K562 (cell line): Measurements from ENCODE around the gene CTNNBL1. TPM values are rescaled to one million over a fixed set of nuclear protein-coding genes. Genes with fewer than 3 reads are reported as not detected.

Experiments
- ATAC-seq: fragments of 200-7000 bp; cut with Tn5 transposase; 3 replicates; pipeline ENCODE4 v1.9.1; 2020; ENCODE audit warnings: moderate library complexity
- BruUV-seq: library from RNA; stranded (reverse); fragments of 400-500 nt; replicated peaks from 2 replicates; lab custom pipeline; 2021; lab: Mats Ljungman, UMichigan
- CTCF ChIA-PET: fragments of 300-600 bp; formaldehyde crosslinking; extraction: SDS; loops from one replicate; lab custom pipeline; 2021; ENCODE audit warnings: low intra/inter-chr PET ratio; lab: Yijun Ruan, JAX
- POLR2A ChIA-PET: fragments of 300-600, 350-650 bp; sonication (Branson Sonifier 250); formaldehyde crosslinking; extraction: SDS; loops from one replicate; lab custom pipeline; 2021; ENCODE audit warnings: antibody characterized with exemption, inconsistent platforms; lab: Yijun Ruan, JAX
- DNase-seq, 4 experiments: peaks; one replicate each; pipeline versions ENCODE4 v3.0.0 to v3.0.0-alpha.2; 2011 to 2018; ENCODE audit warnings: low spot score in 3 of 4, mixed read lengths in 3 of 4; ENCODE audit errors: extremely low read depth in 1 of 4
- FAIRE-seq: peaks from 2 replicates; lab custom pipeline; 2011; peaks lifted over from hg19 to GRCh38; lab: Jason Lieb, UNC
- H2AFZ ChIP-seq: 2 replicates; pipeline ENCODE4 v1.6.0; 2011; ENCODE audit warnings: low read depth, low read length, control low read depth, inconsistent platforms
- H3K27ac ChIP-seq: fragments of 200-600 bp; 3 replicates; pipeline ENCODE4 v1.8.0; 2011; ENCODE audit warnings: low read depth, mild to moderate bottlenecking, control low read depth, inconsistent platforms, low read length, moderate library complexity, mixed read lengths; ENCODE audit errors: extremely low read depth
- H3K27me3 ChIP-seq, 2 experiments: fragments of 300-600 bp in 1 of 2; 2 replicates in 1 of 2; 3 replicates in 1 of 2; pipeline versions ENCODE4 v1.6.0 to v1.8.0; 2011; ENCODE audit warnings: inconsistent platforms in 2 of 2, low read length in 2 of 2, mild to moderate bottlenecking in 1 of 2, mixed read lengths in 1 of 2, moderate library complexity in 1 of 2; ENCODE audit not compliant: control insufficient read depth in 2 of 2, insufficient read depth in 2 of 2
- H3K36me3 ChIP-seq: fragments of 300-600 bp; 3 replicates; pipeline ENCODE4 v1.8.0; 2011; ENCODE audit warnings: mild to moderate bottlenecking, low read length, inconsistent platforms; ENCODE audit not compliant: control insufficient read depth, insufficient read depth
- H3K4me1 ChIP-seq, 2 experiments: fragments of 200-600 bp in 1 of 2; replicated peaks in 1 of 2; 2 replicates in 1 of 2; 3 replicates in 1 of 2; pipeline versions ENCODE4 v1.5.1 to v1.8.0; 2011; ENCODE audit warnings: inconsistent platforms in 2 of 2, low read length in 2 of 2, mild to moderate bottlenecking in 1 of 2, mixed read lengths in 1 of 2, moderate library complexity in 1 of 2; ENCODE audit not compliant: control insufficient read depth in 2 of 2, insufficient read depth in 2 of 2
- H3K4me2 ChIP-seq: 2 replicates; pipeline ENCODE4 v1.6.1; 2011; ENCODE audit warnings: low read length, control low read depth, inconsistent platforms, mixed read lengths; ENCODE audit not compliant: insufficient read depth
- H3K4me3 ChIP-seq: fragments of 200-600 bp; sonication (generic), shearing (Covaris generic); 2 replicates; pipeline ENCODE4 v1.5.1; 2016; ENCODE audit warnings: control low read depth, inconsistent platforms
- H3K79me2 ChIP-seq: fragments of 200-600 bp; 3 replicates; pipeline ENCODE4 v1.8.0; 2011; ENCODE audit warnings: low read length, inconsistent platforms; ENCODE audit not compliant: control insufficient read depth, insufficient read depth
- H3K9ac ChIP-seq, 2 experiments: 2 replicates each; pipeline versions ENCODE4 v1.6.0 to v1.6.1; 2011; ENCODE audit warnings: low read depth in 2 of 2, low read length in 2 of 2, control low read depth in 1 of 2, inconsistent platforms in 1 of 2, mild to moderate bottlenecking in 1 of 2, mixed read lengths in 1 of 2; ENCODE audit not compliant: insufficient read depth in 1 of 2
- H3K9me1 ChIP-seq: one replicate; pipeline ENCODE4 v1.6.0; 2011; ENCODE audit warnings: inconsistent platforms, mild to moderate bottlenecking, low read length, moderate library complexity; ENCODE audit not compliant: control insufficient read depth, insufficient read depth
- H3K9me3 ChIP-seq: replicated peaks from 2 replicates; pipeline ENCODE4 v1.5.1; 2011; ENCODE audit warnings: low read depth, low read length, inconsistent platforms; ENCODE audit not compliant: control insufficient read depth, insufficient read depth
- H4K20me1 ChIP-seq: replicated peaks from 2 replicates; pipeline ENCODE4 v1.6.1; 2011; ENCODE audit warnings: low read length, inconsistent platforms, mixed read lengths; ENCODE audit not compliant: control insufficient read depth, insufficient read depth
- CBFA2T3 ChIP-seq: fragments of 450-650 bp; IDR thresholded peaks from 2 replicates; pipeline ENCODE4 v1.6.1; 2017
- KAT2B ChIP-seq: IDR thresholded peaks from one replicate; pipeline ENCODE4 v1.6.1; 2012; ENCODE audit warnings: low read depth, mild to moderate bottlenecking, control low read depth, inconsistent platforms, low read length, moderate library complexity
- KLF13 ChIP-seq: fragments of 450-650 bp; IDR thresholded peaks from 2 replicates; pipeline ENCODE4 v1.6.1; 2016; ENCODE audit warnings: missing genetic modification characterization, low read depth, mild to moderate bottlenecking, missing compliant biosample characterization, moderate library complexity, borderline replicate concordance
- L3MBTL2 ChIP-seq: fragments of 450-650 bp; IDR thresholded peaks from 2 replicates; pipeline ENCODE4 v1.6.1; 2016; ENCODE audit warnings: mild to moderate bottlenecking, moderate library complexity
- SAFB2 ChIP-seq: fragments of 200-400 bp; formaldehyde crosslinking; IDR thresholded peaks from 2 replicates; pipeline ENCODE4 v1.6.1; 2018; ENCODE audit warnings: borderline replicate concordance, low read length, low read depth, moderate library complexity; ENCODE audit not compliant: severe bottlenecking
- ZBTB1 ChIP-seq: sonication (generic); formaldehyde crosslinking; IDR thresholded peaks from 2 replicates; pipeline ENCODE4 v1.8.1; 2023; ENCODE audit warnings: missing genetic modification reagents, low read depth, mild to moderate bottlenecking, borderline replicate concordance
- ZZZ3 ChIP-seq: fragments of 450-650 bp; IDR thresholded peaks from 2 replicates; pipeline ENCODE4 v1.6.1; 2016; ENCODE audit warnings: antibody characterized with exemption, mild to moderate bottlenecking, moderate library complexity
- WGBS: fragments of 100-300 bp; shearing (Covaris generic); methylation state at CpG from one replicate; pipeline ENCODE4 v1.1.6; 2016; ENCODE audit warnings: low coverage, mixed read lengths; ENCODE audit not compliant: insufficient coverage; ENCODE audit errors: missing lambda C conversion rate; 5-methylcytosine and 5-hydroxymethylcytosine counted together
- in situ Hi-C: fragments of 300-500 bp; cut with MboI; formaldehyde crosslinking; loops from 4 replicates; pipeline ENCODE4 v1.15.0; 2018; ENCODE audit warnings: inconsistent platforms, mixed read lengths
- intact Hi-C: fragments of 100-400 bp; cut with micrococcal nuclease; formaldehyde crosslinking; loops from 2 replicates; pipeline ENCODE4 v1.14.2; 2022
- polyA plus RNA-seq, 8 experiments: library from polyadenylated mRNA; depleted of rRNA in 4 of 8; stranded (reverse) in 5 of 8; unstranded in 3 of 8; fragments of >200 nt; fragmentation: Nextera tagmentation in 2 of 8; fragmentation: Illumina TruSeq in 1 of 8; extraction: Ambion mirVana in 2 of 8; extraction: Trizol in 1 of 8; gene quantifications; 2 replicates each; pipeline versions ENCODE4 v1.2.1 to v1.2.3, GENCODE V29; 2011 to 2014; ENCODE audit warnings: inconsistent platforms in 1 of 8, missing spikeins in 1 of 8
- total RNA-seq, 7 experiments: library from RNA; depleted of rRNA in 6 of 7; stranded (reverse); fragments of >200 nt in 6 of 7; fragmentation: Illumina TruSeq in 2 of 7; extraction: Trizol in 2 of 7; gene quantifications; 2 replicates each; pipeline versions ENCODE4 v1.2.1 to v1.2.3, GENCODE V29; 2011 to 2021; ENCODE audit warnings: low replicate concordance in 1 of 7
- TF ChIP-seq, protein P1 (sequence below), 2 experiments: IDR thresholded peaks; 2 replicates each; pipeline ENCODE4 v1.6.1; 2011; ENCODE audit warnings: borderline replicate concordance in 1 of 2, control low read depth in 1 of 2, low read depth in 1 of 2, low read length in 1 of 2, mild to moderate bottlenecking in 1 of 2, mixed read lengths in 1 of 2, moderate library complexity in 1 of 2; ENCODE audit not compliant: insufficient read depth in 1 of 2, insufficient read length in 1 of 2, poor library complexity in 1 of 2, severe bottlenecking in 1 of 2; ENCODE audit errors: extremely low read depth in 1 of 2

Gene CTNNBL1
- total and polyA plus RNA-seq, 9 of the 15 experiments (the other 6 are each of a cell fraction or from before 2014, with no cell fraction given): 32.4 to 85.6 (median 43.6) TPM

GRCh38 chr20:37711994-37712964 lies 18.4 kb downstream of the CTNNBL1 start (continued):
- TF ChIP-seq, protein P1, sequence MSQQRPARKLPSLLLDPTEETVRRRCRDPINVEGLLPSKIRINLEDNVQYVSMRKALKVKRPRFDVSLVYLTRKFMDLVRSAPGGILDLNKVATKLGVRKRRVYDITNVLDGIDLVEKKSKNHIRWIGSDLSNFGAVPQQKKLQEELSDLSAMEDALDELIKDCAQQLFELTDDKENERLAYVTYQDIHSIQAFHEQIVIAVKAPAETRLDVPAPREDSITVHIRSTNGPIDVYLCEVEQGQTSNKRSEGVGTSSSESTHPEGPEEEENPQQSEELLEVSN (IDR thresholded peaks at IDR 0.05; ENCODE audit: borderline replicate concordance in 1 of 2, extremely low read depth in 1 of 2, insufficient read depth in 1 of 2, insufficient read length in 1 of 2, low read depth in 1 of 2, low read length in 1 of 2, poor library complexity in 1 of 2, severe bottlenecking in 1 of 2): peak in 1 of 2 experiments; percentile 45
- peak; percentile 55 for TF ChIP-seq CBFA2T3
- TF ChIP-seq ZZZ3: no peak
- no peak for TF ChIP-seq KLF13 (tag)
- no peak for TF ChIP-seq KAT2B

GRCh38 chr20:37713396-37713795 lies 19.6 kb downstream of the CTNNBL1 start:
- peaks cover 17% of the 10 kb centered on the region for H3K79me2 ChIP-seq
- TF ChIP-seq ZBTB1 (CRISPR knock-in tag) (no peak), SAFB2 (no peak), L3MBTL2 (no peak)
- TF ChIP-seq, all 486 proteins: peak for 0
- CTCF ChIA-PET: no interaction called here
- POLR2A ChIA-PET: interaction anchor here (0.8 to 1.4 kb wide), 3 partner anchors 9 to 52 kb away, joined by 3 to 4 read pairs (median 3); no protein-coding TSS in a partner anchor
- H2AFZ ChIP-seq: no peak overlapping the region
- no peaks in the 10 kb centered on the region for H3K9me1 ChIP-seq
- H3K9ac ChIP-seq: no peak overlapping the region
- H3K27ac ChIP-seq: no peak overlapping the region
- ATAC-seq: no peak
- H3K9me3 ChIP-seq: no peaks in the 10 kb centered on the region
- peaks cover 15% of the 10 kb centered on the region for H4K20me1 ChIP-seq
- H3K4me1 ChIP-seq: peaks cover 3 to 29% of the 10 kb centered on the region in 2 experiments
- FAIRE-seq: no peak
- DNase-seq: no peak
- H3K4me3 ChIP-seq: no peak overlapping the region
- H3K27me3 ChIP-seq: no peaks in the 10 kb centered on the region
- BruUV-seq: no TSS peak
- 51% methylated on average over 4 of the region's 4 CpGs for WGBS
- 0 out of 3 replicates have a peak, but pooled peaks cover 2% of the 10 kb centered on the region for H3K36me3 ChIP-seq
- in situ Hi-C loops: no loop called here
- H3K4me2 ChIP-seq: no peak overlapping the region
- intact Hi-C loops: no loop called here
